Erythroblast (primary cell): ENCODE data around the gene MIA2.

Source experiments
- GATA1 ChIP-seq: IDR thresholded peaks from 2 replicates; pipeline ENCODE4 v1.6.1; 2011; ENCODE audit warnings: low read depth, mild to moderate bottlenecking, control low read depth, low read length, moderate library complexity
- POLR2A ChIP-seq: IDR thresholded peaks from 2 replicates; pipeline ENCODE4 v1.6.1; 2011; ENCODE audit warnings: mild to moderate bottlenecking, low read length

- TF ChIP-seq POLR2A = no peak
- no peak for TF ChIP-seq GATA1
These were observed 183.3 kb downstream of the MIA2 start for GRCh38 chr14:39417014-39417413.
